Thyroid gland (tissue), 4 donors: ENCODE data around the gene INVS. TPM values are rescaled to one million over a fixed set of nuclear protein-coding genes. Genes with fewer than 3 reads are reported as not detected.
"Not testable (repeated sequence)": the region's sequence is repeated elsewhere in the genome, so short reads cannot be mapped to it uniquely, and the experiment has no call there.

Source experiments
- DNase-seq, 2 donors: peaks; one replicate each; pipeline ENCODE4 v3.0.0-alpha.2; 2019
- H3K27ac ChIP-seq, 3 donors: fragments of 200-600 bp; sonication (generic); 1 replicate in 2 of 3; 2 replicates in 1 of 3; pipeline ENCODE4 v1.5.1; 2016 to 2019; ENCODE audit warnings: mild to moderate bottlenecking in 1 of 3, moderate library complexity in 1 of 3
- H3K27me3 ChIP-seq: fragments of 200-600 bp; sonication (generic); one replicate; pipeline ENCODE4 v1.5.1; 2019
- H3K36me3 ChIP-seq, 2 donors: fragments of 200-600 bp; sonication (generic); one replicate each; pipeline ENCODE4 v1.5.1; 2016 to 2019
- H3K4me1 ChIP-seq, 2 donors: fragments of 200-600 bp; sonication (generic); one replicate each; pipeline ENCODE4 v1.5.1; 2017 to 2019
- H3K4me3 ChIP-seq, 3 donors: fragments of 200-600 bp; sonication (generic); replicated peaks in 1 of 3; 1 replicate in 2 of 3; 2 replicates in 1 of 3; pipeline ENCODE4 v1.5.1; 2016; ENCODE audit warnings: mild to moderate bottlenecking in 1 of 3
- H3K9me3 ChIP-seq: fragments of 200-600 bp; sonication (generic); one replicate; pipeline ENCODE4 v1.5.1; 2017
- POLR2A ChIP-seq, 2 donors: fragments of 450-650 bp; IDR thresholded peaks; one replicate each; pipeline ENCODE4 v1.6.1; 2017; ENCODE audit warnings: antibody characterized with exemption in 2 of 2, mild to moderate bottlenecking in 2 of 2, moderate library complexity in 1 of 2
- WGBS, 2 donors: methylation state at CpG; one replicate each; pipeline ENCODE4 v1.1.5; 2017; 5-methylcytosine and 5-hydroxymethylcytosine counted together
- intact Hi-C: fragments of 100-400 bp; cut with DNase I; formaldehyde crosslinking; loops from one replicate; pipeline ENCODE4 v1.15.1; 2023
- total RNA-seq, 4 donors: library from RNA; depleted of rRNA; stranded (reverse); fragments of >200 nt; gene quantifications; one replicate each; pipeline ENCODE4 v1.2.3, GENCODE V29; 2016
- TF ChIP-seq, protein P1 (sequence below), 6 experiments: fragments of 200-600 bp in 3 of 6; fragments of 450-650 bp in 3 of 6; sonication (generic) in 3 of 6; IDR thresholded peaks; one replicate each; pipeline ENCODE4 v1.5.1; 2016 to 2019; ENCODE audit warnings: antibody characterized with exemption in 6 of 6, mild to moderate bottlenecking in 2 of 6, inconsistent platforms in 1 of 6, moderate library complexity in 1 of 6

Gene INVS
- total RNA-seq, 4 donors from 2014 or later = 37.0 to 56.6 (median 45.6) TPM

DNA sequence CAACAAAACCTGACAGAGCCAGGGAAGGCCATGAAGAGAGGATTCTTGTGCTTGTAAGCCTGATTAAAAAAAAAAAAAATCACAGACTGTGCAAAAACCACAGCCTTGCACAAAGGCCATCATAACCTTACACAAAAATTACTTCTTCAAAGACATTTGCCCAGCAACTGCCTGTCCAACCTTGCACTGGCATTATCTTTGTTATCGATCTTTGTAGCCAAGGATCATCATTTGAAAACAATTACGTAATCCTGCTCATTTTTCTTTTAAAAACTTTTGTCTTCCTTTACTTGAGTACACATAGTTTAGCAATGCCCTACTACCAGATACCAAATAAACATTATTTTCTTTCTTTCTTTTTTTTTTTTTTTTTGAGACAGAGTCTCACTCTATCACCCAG, 128.6 kb downstream of the INVS start:
- WGBS, 2 donors = 95 to 96% methylated on average over 2 of the region's 2 CpGs
- Histone ChIP-seq H3K9me3 (no peaks in the 10 kb centered on the region), H3K36me3 (peaks cover 0 to 7% of the 10 kb centered on the region in 2 donors), H3K4me1 (peaks cover 0 to 5% of the 10 kb centered on the region in 2 donors), H3K27me3 (no peaks in the 10 kb centered on the region), H3K4me3 (no peak overlapping the region), H3K27ac (no peak overlapping the region)
- TF ChIP-seq POLR2A (IDR thresholded peaks at IDR 0.05) = no peak
- TF ChIP-seq, protein P1, sequence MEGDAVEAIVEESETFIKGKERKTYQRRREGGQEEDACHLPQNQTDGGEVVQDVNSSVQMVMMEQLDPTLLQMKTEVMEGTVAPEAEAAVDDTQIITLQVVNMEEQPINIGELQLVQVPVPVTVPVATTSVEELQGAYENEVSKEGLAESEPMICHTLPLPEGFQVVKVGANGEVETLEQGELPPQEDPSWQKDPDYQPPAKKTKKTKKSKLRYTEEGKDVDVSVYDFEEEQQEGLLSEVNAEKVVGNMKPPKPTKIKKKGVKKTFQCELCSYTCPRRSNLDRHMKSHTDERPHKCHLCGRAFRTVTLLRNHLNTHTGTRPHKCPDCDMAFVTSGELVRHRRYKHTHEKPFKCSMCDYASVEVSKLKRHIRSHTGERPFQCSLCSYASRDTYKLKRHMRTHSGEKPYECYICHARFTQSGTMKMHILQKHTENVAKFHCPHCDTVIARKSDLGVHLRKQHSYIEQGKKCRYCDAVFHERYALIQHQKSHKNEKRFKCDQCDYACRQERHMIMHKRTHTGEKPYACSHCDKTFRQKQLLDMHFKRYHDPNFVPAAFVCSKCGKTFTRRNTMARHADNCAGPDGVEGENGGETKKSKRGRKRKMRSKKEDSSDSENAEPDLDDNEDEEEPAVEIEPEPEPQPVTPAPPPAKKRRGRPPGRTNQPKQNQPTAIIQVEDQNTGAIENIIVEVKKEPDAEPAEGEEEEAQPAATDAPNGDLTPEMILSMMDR (IDR thresholded peaks at IDR 0.05) = no peak
- no peak for DNase-seq
- intact Hi-C loops = no loop called here

DNA sequence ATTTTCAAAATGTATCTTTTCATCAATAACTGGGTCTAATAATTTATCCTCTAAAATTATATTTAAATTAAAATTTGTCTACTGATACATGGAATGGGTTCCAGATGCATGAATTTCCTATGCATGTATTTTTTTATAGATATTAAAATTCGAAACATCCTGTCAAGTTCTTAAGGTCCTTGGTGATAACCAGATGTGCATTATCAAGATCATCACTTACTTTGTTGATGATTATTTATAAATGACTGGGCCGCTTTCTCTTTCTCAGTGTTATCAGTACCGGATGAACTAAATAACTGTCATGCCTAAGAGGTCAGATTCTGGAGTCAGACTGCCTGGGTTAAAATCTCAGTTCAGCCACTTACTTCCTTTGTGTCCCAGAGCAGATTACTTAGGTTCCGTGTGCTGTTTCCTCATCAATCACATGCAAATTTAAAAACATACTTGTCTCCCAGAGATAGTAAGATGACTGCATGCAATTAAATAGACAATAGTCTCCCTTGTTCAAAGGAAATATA, 129.4 kb downstream of the INVS start:
- Histone ChIP-seq H3K27me3 (no peaks in the 10 kb centered on the region), H3K9me3 (no peaks in the 10 kb centered on the region), H3K4me1 (peaks cover 0 to 5% of the 10 kb centered on the region in 2 donors), H3K36me3 (peaks cover 0 to 7% of the 10 kb centered on the region in 2 donors), H3K27ac (no peak overlapping the region), H3K4me3 (no peak overlapping the region)
- 89 to 92% methylated on average over 4 of the region's 4 CpGs for WGBS, 2 donors
- TF ChIP-seq POLR2A (IDR thresholded peaks at IDR 0.05) = no peak
- TF ChIP-seq, protein P1 (IDR thresholded peaks at IDR 0.05) = no peak
- DNase-seq = no peak
- intact Hi-C loops = no loop called here

DNA sequence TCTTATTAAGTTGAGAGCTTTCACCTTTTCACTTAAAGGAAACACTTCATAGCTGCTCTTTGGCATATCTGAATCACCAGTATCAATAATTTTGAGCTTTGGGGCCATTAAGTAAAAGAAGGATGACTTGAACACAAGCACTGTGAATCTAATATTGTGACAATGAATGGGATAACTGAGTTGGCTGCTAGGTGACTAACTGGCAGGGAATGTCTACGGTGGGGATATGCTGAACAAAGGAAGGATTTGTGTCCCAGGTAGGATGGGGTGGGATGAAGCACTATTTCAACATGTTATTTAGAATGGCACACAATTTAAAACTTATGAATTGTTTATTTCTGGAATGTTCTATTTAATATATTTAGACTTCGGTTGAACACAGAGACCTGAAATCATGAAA, 130.1 kb downstream of the INVS start:
- peaks cover 0 to 5% of the 10 kb centered on the region in 2 donors for H3K4me1 ChIP-seq
- H3K27ac ChIP-seq = no peak overlapping the region
- no peak for DNase-seq
- TF ChIP-seq, protein P1 (IDR thresholded peaks at IDR 0.05) = no peak
- TF ChIP-seq POLR2A (IDR thresholded peaks at IDR 0.05) = no peak
- peaks cover 0 to 7% of the 10 kb centered on the region in 2 donors for H3K36me3 ChIP-seq
- H3K4me3 ChIP-seq = no peak overlapping the region
- intact Hi-C loops = no loop called here
- H3K27me3 ChIP-seq = no peaks in the 10 kb centered on the region
- H3K9me3 ChIP-seq = no peaks in the 10 kb centered on the region
- WGBS, 2 donors = 77 to 84% methylated on average over 2 of the region's 2 CpGs

DNA sequence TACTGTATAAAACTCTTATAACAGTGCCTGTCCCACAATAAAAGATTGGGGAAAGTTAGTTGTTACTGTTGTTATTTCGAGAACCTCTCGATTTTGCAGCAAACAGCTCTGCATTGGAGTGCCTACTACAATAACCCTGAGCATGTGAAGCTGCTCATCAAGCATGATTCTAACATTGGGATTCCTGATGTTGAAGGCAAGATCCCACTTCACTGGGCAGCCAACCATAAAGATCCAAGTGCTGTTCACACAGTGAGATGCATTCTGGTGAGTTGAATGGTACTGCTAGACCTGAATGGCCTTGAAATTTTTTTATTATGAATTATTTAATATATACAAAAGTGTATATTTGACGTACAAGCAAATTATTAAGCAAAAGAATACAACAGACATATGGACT, 130.5 kb downstream of the INVS start:
- TF ChIP-seq, protein P1 (IDR thresholded peaks at IDR 0.05) = no peak
- no peak for TF ChIP-seq POLR2A (IDR thresholded peaks at IDR 0.05)
- 50 to 61% methylated on average over 3 of the region's 3 CpGs for WGBS, 2 donors
- peaks cover 0 to 7% of the 10 kb centered on the region in 2 donors for H3K36me3 ChIP-seq
- H3K9me3 ChIP-seq = no peaks in the 10 kb centered on the region
- H3K27me3 ChIP-seq = no peaks in the 10 kb centered on the region
- H3K4me1 ChIP-seq = peaks cover 0 to 5% of the 10 kb centered on the region in 2 donors
- no peak overlapping the region for H3K4me3 ChIP-seq
- no peak overlapping the region for H3K27ac ChIP-seq
- intact Hi-C loops = no loop called here
- DNase-seq = peak; percentile 82 to 87

DNA sequence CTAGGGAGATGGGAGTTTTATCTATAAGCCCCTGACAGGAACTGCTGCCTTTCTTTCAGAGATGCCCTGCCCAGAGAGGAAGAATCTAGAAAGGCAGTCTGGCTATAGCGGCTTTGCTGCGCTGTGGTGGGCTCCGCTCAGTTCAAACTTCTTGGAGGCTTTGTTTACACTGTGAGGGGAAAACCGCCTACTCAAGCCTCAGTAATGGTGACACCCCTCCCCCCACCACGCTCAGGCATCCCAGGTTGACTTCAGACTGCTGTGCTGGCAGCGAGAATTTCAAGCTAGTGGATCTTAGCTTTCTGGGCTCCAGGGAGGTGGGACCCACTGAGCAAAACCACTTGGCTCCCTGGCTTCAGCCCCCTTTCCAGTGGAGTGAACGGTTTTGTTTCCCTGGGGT, 137.9 kb downstream of the INVS start:
- DNase-seq, H3K9me3 ChIP-seq, H3K27me3 ChIP-seq, H3K4me3 ChIP-seq, H3K4me1 ChIP-seq, H3K27ac ChIP-seq, H3K36me3 ChIP-seq, intact Hi-C loops: not testable (repeated sequence)
- 95 to 96% methylated on average over 6 of the region's 7 CpGs for WGBS, 2 donors
